Prostate gland (tissue), 2 donors: ENCODE results near the gene CCR9.

ENCODE experiments used
- CTCF ChIP-seq, 4 experiments: fragments of 200-600 bp in 2 of 4; fragments of 450-650 bp in 2 of 4; sonication (generic) in 2 of 4; IDR thresholded peaks; 1 replicate in 3 of 4; 2 replicates in 1 of 4; pipeline ENCODE4 v1.5.1; 2016 to 2019; ENCODE audit warnings: antibody characterized with exemption in 4 of 4, mild to moderate bottlenecking in 2 of 4, moderate library complexity in 2 of 4
- POLR2A ChIP-seq: fragments of 450-650 bp; IDR thresholded peaks from one replicate; pipeline ENCODE4 v1.6.1; 2016; ENCODE audit warnings: antibody characterized with exemption, mild to moderate bottlenecking
- POLR2AphosphoS5 ChIP-seq: sonication (generic); formaldehyde crosslinking; IDR thresholded peaks from one replicate; pipeline ENCODE4 v1.6.1; 2017; ENCODE audit warnings: antibody characterized with exemption

GRCh38 chr3:45844616-45845015 lies 41.7 kb upstream of the CCR9 start:
- TF ChIP-seq CTCF (IDR thresholded peaks at IDR 0.05) = no peak
- no peak for TF ChIP-seq POLR2A
- no peak for TF ChIP-seq POLR2AphosphoS5
